Stimulated activated CD4-positive, alpha-beta T cell treated with anti-CD3 and anti-CD28 coated beads, TNF-alpha, amount 100 ng/mL, for 4 hours (primary cell): ENCODE measurements around the gene PI4K2A.

ENCODE experiments used
- DNase-seq, 3 experiments: peaks; one replicate each; pipeline ENCODE4 v3.0.0-alpha.2; 2020; ENCODE audit warnings: low read depth in 3 of 3

The PI4K2A gene

GRCh38 chr10:97640174-97640867 is at the start of gene PI4K2A:
Gene PI4K2A (plus strand): TSS chr10:97640671. CDS start chr10:97640743, 72 bp downstream.
- peak; percentile 92 to 99 (median 98) for DNase-seq

- DNase-seq: no peak
These were observed 49.5 kb upstream of the PI4K2A start for GRCh38 chr10:97590748-97591495.

GRCh38 chr10:97593421-97593820 is 47.0 kb upstream of the PI4K2A start:
- DNase-seq: no peak

GRCh38 chr10:97596101-97597082 is 44.1 kb upstream of the PI4K2A start:
- DNase-seq: no peak

- no peak for DNase-seq
These were observed 42.7 kb upstream of the PI4K2A start for GRCh38 chr10:97597778-97598177.

GRCh38 chr10:97598407-97599271 is 41.8 kb upstream of the PI4K2A start:
- DNase-seq: no peak

- DNase-seq: no peak
These were observed 41.2 kb upstream of the PI4K2A start for GRCh38 chr10:97599272-97599619.

- no peak for DNase-seq
These were observed 39.9 kb upstream of the PI4K2A start for GRCh38 chr10:97600616-97601015.

GRCh38 chr10:97601268-97602215 is 38.9 kb upstream of the PI4K2A start:
- no peak for DNase-seq

- DNase-seq: no peak
These were observed 33.3 kb upstream of the PI4K2A start for GRCh38 chr10:97607095-97607636.

- no peak for DNase-seq
These were observed 31.4 kb upstream of the PI4K2A start for GRCh38 chr10:97608991-97609561.

GRCh38 chr10:97611473-97611872 is 29.0 kb upstream of the PI4K2A start:
- no peak for DNase-seq

- DNase-seq: no peak
These were observed 28.1 kb upstream of the PI4K2A start for GRCh38 chr10:97612386-97612785.

- DNase-seq: no peak
These were observed 22.2 kb upstream of the PI4K2A start for GRCh38 chr10:97618285-97618684.

- no peak for DNase-seq
These were observed 21.7 kb upstream of the PI4K2A start for GRCh38 chr10:97618733-97619132.

- no peak for DNase-seq
These were observed 17.2 kb upstream of the PI4K2A start for GRCh38 chr10:97623277-97623676.

- no peak for DNase-seq
These were observed 12.7 kb upstream of the PI4K2A start for GRCh38 chr10:97627731-97628130.

GRCh38 chr10:97628228-97628627 is 12.2 kb upstream of the PI4K2A start:
- no peak for DNase-seq

GRCh38 chr10:97629289-97629688 is 11.2 kb upstream of the PI4K2A start:
- no peak for DNase-seq
